Measurements from ENCODE around the gene WDTC1. TPM values are rescaled to one million over a fixed set of nuclear protein-coding genes. Genes with fewer than 3 reads are reported as not detected.

The WDTC1 gene
- total RNA-seq, 1 experiment from 2014 or later = 26.6 TPM

- ATAC-seq = no peak
- CTCF ChIA-PET = interaction anchor here (1.4 to 2.2 kb wide), 3 partner anchors 8 to 33 kb away, joined by 5 to 13 read pairs (median 10); partner anchors contain the start of genes MAP3K6 and SYTL1
- no peaks in the 10 kb centered on the region for H3K27me3 ChIP-seq (ENCODE audit: insufficient read depth, low read length)
- no peak overlapping the region for H2AFZ ChIP-seq (ENCODE audit: low read depth, low read length, poor library complexity, severe bottlenecking)
- H4K20me1 ChIP-seq (ENCODE audit: insufficient read depth) = no peaks in the 10 kb centered on the region
- H3K4me3 ChIP-seq (replicated peaks in 1 of 2; ENCODE audit: low read depth in 1 of 2, low read length in 2 of 2) = no peak overlapping the region
- no TSS peak for BruUV-seq (replicated peaks)
- H3K9me2 ChIP-seq (ENCODE audit: insufficient read depth) = no peaks in the 10 kb centered on the region
- H3K79me2 ChIP-seq (ENCODE audit: insufficient read depth, low read length) = peaks cover 20% of the 10 kb centered on the region
- TF ChIP-seq POLR2AphosphoS5 (IDR thresholded peaks at IDR 0.05; ENCODE audit: low read depth, low read length) (no peak), RAD21 (IDR thresholded peaks at IDR 0.05; ENCODE audit: low read depth) (no peak), YY1 (IDR thresholded peaks at IDR 0.05; ENCODE audit: extremely low read depth, insufficient replicate concordance, low read depth, low read length) (no peak), JUND (IDR thresholded peaks at IDR 0.05) (no peak), CTCF (IDR thresholded peaks at IDR 0.05 in 2 of 3, conservative IDR thresholded peaks at IDR 0.05 in 1 of 3; ENCODE audit: borderline replicate concordance in 1 of 3, insufficient read depth in 1 of 3, low read depth in 2 of 3, low read length in 2 of 3) (no peak), EZH2phosphoT487 (IDR thresholded peaks at IDR 0.05; ENCODE audit: borderline replicate concordance) (no peak), ZNF274 (IDR thresholded peaks at IDR 0.05; ENCODE audit: low read depth, low read length) (no peak), FOSL1 (IDR thresholded peaks at IDR 0.05; ENCODE audit: low read depth) (no peak), CBX3 (IDR thresholded peaks at IDR 0.05; ENCODE audit: low read depth) (no peak), EZH2 (IDR thresholded peaks at IDR 0.05) (no peak), POLR2A (IDR thresholded peaks at IDR 0.05; ENCODE audit: borderline replicate concordance, extremely low read depth, insufficient read depth, insufficient read length) (no peak), CEBPB (IDR thresholded peaks at IDR 0.05; ENCODE audit: low read depth) (no peak), ATF3 (IDR thresholded peaks at IDR 0.05) (no peak), REST (IDR thresholded peaks at IDR 0.05; ENCODE audit: low read depth) (no peak), SP1 (IDR thresholded peaks at IDR 0.05; ENCODE audit: low read depth) (no peak), ZBTB33 (IDR thresholded peaks at IDR 0.05; ENCODE audit: extremely low read depth, insufficient replicate concordance, low read length) (no peak), ELF1 (IDR thresholded peaks at IDR 0.05; ENCODE audit: borderline replicate concordance, low read depth) (no peak)
- intact Hi-C loops (cut with micrococcal nuclease) = no loop called here
- no peak overlapping the region for H3K27ac ChIP-seq (ENCODE audit: low read depth, low read length)
- peaks cover 14 to 31% of the 10 kb centered on the region in 2 experiments for H3K36me3 ChIP-seq (ENCODE audit: control insufficient read depth in 1 of 2, insufficient read depth in 2 of 2, low read length in 2 of 2)
- no peak overlapping the region for H3K9ac ChIP-seq (ENCODE audit: low read length)
- H3K4me2 ChIP-seq (ENCODE audit: low read length) = no peak overlapping the region
- POLR2A ChIA-PET = no interaction called here
- H3K4me1 ChIP-seq (ENCODE audit: control insufficient read depth in 1 of 2, insufficient read depth in 2 of 2, low read length in 2 of 2) = no peaks in the 10 kb centered on the region
- RAD21 ChIA-PET (ENCODE audit: low non-redundant PET in 1 of 2, low total read pairs in 2 of 2, uncharacterized antibody in 2 of 2, unreplicated experiment in 2 of 2) = no interaction called here
- H3K9me3 ChIP-seq (ENCODE audit: control insufficient read depth in 1 of 2, insufficient read depth in 1 of 2, low read depth in 1 of 2, low read length in 2 of 2) = no peaks in the 10 kb centered on the region
- DNase-seq (ENCODE audit: low read depth, low spot score) = no peak
Measured at GRCh38 chr1:27333717-27334279, 99.4 kb downstream of the WDTC1 start.

Data from HCT116 (cell line).